Epithelial cell of proximal tubule (primary cell): ENCODE data around the gene ADAM8. TPM values are rescaled to one million over a fixed set of nuclear protein-coding genes. Genes with fewer than 3 reads are reported as not detected.

Source experiments
- DNase-seq: peaks from one replicate; pipeline ENCODE4 v3.0.0-alpha.2; 2011; ENCODE audit warnings: low read depth
- H3K4me3 ChIP-seq: 2 replicates; pipeline ENCODE4 v1.5.1; 2011; ENCODE audit warnings: low read depth, mild to moderate bottlenecking, low read length
- CTCF ChIP-seq: conservative IDR thresholded peaks from 2 replicates; pipeline ENCODE4 v1.5.1; 2012; ENCODE audit warnings: low read depth, mild to moderate bottlenecking, low read length
- total RNA-seq: library from RNA; depleted of rRNA; stranded (reverse); fragments of >200 nt; gene quantifications from 2 replicates; pipeline ENCODE4 v1.2.3, GENCODE V29; 2015

The ADAM8 gene
- total RNA-seq, 1 donor from 2014 or later = 52.6 TPM

- H3K4me3 ChIP-seq = no peak overlapping the region
- no peak for TF ChIP-seq CTCF
- no peak for DNase-seq
These were observed 59.9 kb downstream of the ADAM8 start for GRCh38 chr10:133216776-133217175.

- DNase-seq = no peak
- TF ChIP-seq CTCF = no peak
- no peak overlapping the region for H3K4me3 ChIP-seq
These were observed 61.1 kb downstream of the ADAM8 start for GRCh38 chr10:133215586-133215985.

GRCh38 chr10:133214468-133215410, 61.9 kb downstream of the ADAM8 start:
- H3K4me3 ChIP-seq = no peak overlapping the region
- DNase-seq = no peak
- TF ChIP-seq CTCF = no peak

GRCh38 chr10:133213641-133214467, 62.8 kb downstream of the ADAM8 start:
- no peak overlapping the region for H3K4me3 ChIP-seq
- TF ChIP-seq CTCF = no peak
- no peak for DNase-seq

- no peak for TF ChIP-seq CTCF
- H3K4me3 ChIP-seq = no peak overlapping the region
- no peak for DNase-seq
These were observed 63.7 kb downstream of the ADAM8 start for GRCh38 chr10:133212853-133213494.

Other genes with a start within 250 kb of the ADAM8 start
- gene ADGRA1, start 188.9 kb downstream of the ADAM8 start, total RNA-seq = not detected in 2 replicates
- gene KNDC1, start 116.6 kb downstream of the ADAM8 start, total RNA-seq = 0.06 and 0.65 TPM in 2 replicates
- not detected in 2 replicates for gene UTF1, start 46.7 kb downstream of the ADAM8 start, total RNA-seq
- not detected in 2 replicates for gene VENTX, start 39.0 kb downstream of the ADAM8 start, total RNA-seq
- gene TUBGCP2, start 32.0 kb upstream of the ADAM8 start, total RNA-seq = 35.2 and 68.9 TPM in 2 replicates
- gene ZNF511, start 32.0 kb upstream of the ADAM8 start, total RNA-seq = 28.8 and 59.6 TPM in 2 replicates
- 1.5 TPM in 1 of 2 replicates, not detected in the other for gene CALY, start 60.0 kb upstream of the ADAM8 start, total RNA-seq
- not detected in 2 replicates for gene PRAP1, start 70.5 kb upstream of the ADAM8 start, total RNA-seq
- gene FUOM, start 81.2 kb upstream of the ADAM8 start, total RNA-seq = 57.2 and 75.5 TPM in 2 replicates
- 130 and 147 TPM in 2 replicates for gene ECHS1, start 96.5 kb upstream of the ADAM8 start, total RNA-seq
- 3.6 and 5.6 TPM in 2 replicates for gene PAOX, start 102.4 kb upstream of the ADAM8 start, total RNA-seq
- gene MTG1, start 117.3 kb upstream of the ADAM8 start, total RNA-seq = 31.8 and 51.9 TPM in 2 replicates
- 0.12 and 0.51 TPM in 2 replicates for gene SPRN, start 147.8 kb upstream of the ADAM8 start, total RNA-seq
- gene SCART1, start 177.1 kb upstream of the ADAM8 start, total RNA-seq = 0.14 and 1.3 TPM in 2 replicates